ENCODE results near the gene TMEM234. TPM values are rescaled to one million over a fixed set of nuclear protein-coding genes. Genes with fewer than 3 reads are reported as not detected.
A peak's percentile ranks its signal among the peaks of the same experiment; 100 is the strongest.

The TMEM234 gene
- total and polyA plus RNA-seq, 2 of the 13 experiments (the other 11 are each of a cell fraction or from before 2014, with no cell fraction given) = 6.1 to 9.0 TPM

GRCh38 chr1:32205401-32206370 lies 16.5 kb downstream of the TMEM234 start, which contains the start of gene IQCC (continued):
- no peak for TF ChIP-seq HMGXB3 (CRISPR knock-in tag; IDR thresholded peaks at IDR 0.05; ENCODE audit: borderline replicate concordance)
- no peak for TF ChIP-seq SOX5 (CRISPR knock-in tag; IDR thresholded peaks at IDR 0.05; ENCODE audit: borderline replicate concordance)
- 0 out of 2 replicates have a peak, but pooled peaks have one; percentile 33 for TF ChIP-seq ZBTB34 (CRISPR knock-in tag; IDR thresholded peaks at IDR 0.05)
- 0 out of 2 replicates have a peak, but pooled peaks have one; percentile 42 for TF ChIP-seq ERF (CRISPR knock-in tag; IDR thresholded peaks at IDR 0.05)
- no peak for TF ChIP-seq ZFP62 (CRISPR knock-in tag; IDR thresholded peaks at IDR 0.05)
- TF ChIP-seq SRY (CRISPR knock-in tag; IDR thresholded peaks at IDR 0.05) = peak; percentile 55; the same call in 1 of the 2 replicates
- TF ChIP-seq ZNF274 (CRISPR knock-in tag; IDR thresholded peaks at IDR 0.05) = peak; percentile 13; the same call in 1 of the 2 replicates
- TF ChIP-seq, protein P1, sequence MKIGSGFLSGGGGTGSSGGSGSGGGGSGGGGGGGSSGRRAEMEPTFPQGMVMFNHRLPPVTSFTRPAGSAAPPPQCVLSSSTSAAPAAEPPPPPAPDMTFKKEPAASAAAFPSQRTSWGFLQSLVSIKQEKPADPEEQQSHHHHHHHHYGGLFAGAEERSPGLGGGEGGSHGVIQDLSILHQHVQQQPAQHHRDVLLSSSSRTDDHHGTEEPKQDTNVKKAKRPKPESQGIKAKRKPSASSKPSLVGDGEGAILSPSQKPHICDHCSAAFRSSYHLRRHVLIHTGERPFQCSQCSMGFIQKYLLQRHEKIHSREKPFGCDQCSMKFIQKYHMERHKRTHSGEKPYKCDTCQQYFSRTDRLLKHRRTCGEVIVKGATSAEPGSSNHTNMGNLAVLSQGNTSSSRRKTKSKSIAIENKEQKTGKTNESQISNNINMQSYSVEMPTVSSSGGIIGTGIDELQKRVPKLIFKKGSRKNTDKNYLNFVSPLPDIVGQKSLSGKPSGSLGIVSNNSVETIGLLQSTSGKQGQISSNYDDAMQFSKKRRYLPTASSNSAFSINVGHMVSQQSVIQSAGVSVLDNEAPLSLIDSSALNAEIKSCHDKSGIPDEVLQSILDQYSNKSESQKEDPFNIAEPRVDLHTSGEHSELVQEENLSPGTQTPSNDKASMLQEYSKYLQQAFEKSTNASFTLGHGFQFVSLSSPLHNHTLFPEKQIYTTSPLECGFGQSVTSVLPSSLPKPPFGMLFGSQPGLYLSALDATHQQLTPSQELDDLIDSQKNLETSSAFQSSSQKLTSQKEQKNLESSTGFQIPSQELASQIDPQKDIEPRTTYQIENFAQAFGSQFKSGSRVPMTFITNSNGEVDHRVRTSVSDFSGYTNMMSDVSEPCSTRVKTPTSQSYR (CRISPR knock-in tag; IDR thresholded peaks at IDR 0.05; ENCODE audit: borderline replicate concordance) = 0 out of 2 replicates have a peak, but pooled peaks have one; percentile 11
- TF ChIP-seq FOSL1 (CRISPR knock-in tag; IDR thresholded peaks at IDR 0.05; ENCODE audit: borderline replicate concordance) = no peak
- no peak for TF ChIP-seq ZNF207 (IDR thresholded peaks at IDR 0.05; ENCODE audit: borderline replicate concordance)
- TF ChIP-seq, protein P2, sequence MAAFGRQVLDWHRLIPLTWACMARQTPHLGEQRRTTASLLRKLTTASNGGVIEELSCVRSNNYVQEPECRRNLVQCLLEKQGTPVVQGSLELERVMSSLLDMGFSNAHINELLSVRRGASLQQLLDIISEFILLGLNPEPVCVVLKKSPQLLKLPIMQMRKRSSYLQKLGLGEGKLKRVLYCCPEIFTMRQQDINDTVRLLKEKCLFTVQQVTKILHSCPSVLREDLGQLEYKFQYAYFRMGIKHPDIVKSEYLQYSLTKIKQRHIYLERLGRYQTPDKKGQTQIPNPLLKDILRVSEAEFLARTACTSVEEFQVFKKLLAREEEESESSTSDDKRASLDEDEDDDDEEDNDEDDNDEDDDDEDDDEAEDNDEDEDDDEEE (CRISPR knock-in tag; IDR thresholded peaks at IDR 0.05) = 0 out of 2 replicates have a peak, but pooled peaks have one; percentile 15
- no peak for TF ChIP-seq MTA3 (CRISPR knock-in tag; IDR thresholded peaks at IDR 0.05)
- TF ChIP-seq ZNF777 (CRISPR knock-in tag; IDR thresholded peaks at IDR 0.05) = peak; percentile 92
- TF ChIP-seq, protein P3, sequence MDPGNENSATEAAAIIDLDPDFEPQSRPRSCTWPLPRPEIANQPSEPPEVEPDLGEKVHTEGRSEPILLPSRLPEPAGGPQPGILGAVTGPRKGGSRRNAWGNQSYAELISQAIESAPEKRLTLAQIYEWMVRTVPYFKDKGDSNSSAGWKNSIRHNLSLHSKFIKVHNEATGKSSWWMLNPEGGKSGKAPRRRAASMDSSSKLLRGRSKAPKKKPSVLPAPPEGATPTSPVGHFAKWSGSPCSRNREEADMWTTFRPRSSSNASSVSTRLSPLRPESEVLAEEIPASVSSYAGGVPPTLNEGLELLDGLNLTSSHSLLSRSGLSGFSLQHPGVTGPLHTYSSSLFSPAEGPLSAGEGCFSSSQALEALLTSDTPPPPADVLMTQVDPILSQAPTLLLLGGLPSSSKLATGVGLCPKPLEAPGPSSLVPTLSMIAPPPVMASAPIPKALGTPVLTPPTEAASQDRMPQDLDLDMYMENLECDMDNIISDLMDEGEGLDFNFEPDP (CRISPR knock-in tag; conservative IDR thresholded peaks at IDR 0.05) = no peak
- no peak for TF ChIP-seq ZBTB2 (CRISPR knock-in tag; IDR thresholded peaks at IDR 0.05; ENCODE audit: low read depth)
